ENCODE results near the gene SPATA25.

SPATA25 gene

DNA sequence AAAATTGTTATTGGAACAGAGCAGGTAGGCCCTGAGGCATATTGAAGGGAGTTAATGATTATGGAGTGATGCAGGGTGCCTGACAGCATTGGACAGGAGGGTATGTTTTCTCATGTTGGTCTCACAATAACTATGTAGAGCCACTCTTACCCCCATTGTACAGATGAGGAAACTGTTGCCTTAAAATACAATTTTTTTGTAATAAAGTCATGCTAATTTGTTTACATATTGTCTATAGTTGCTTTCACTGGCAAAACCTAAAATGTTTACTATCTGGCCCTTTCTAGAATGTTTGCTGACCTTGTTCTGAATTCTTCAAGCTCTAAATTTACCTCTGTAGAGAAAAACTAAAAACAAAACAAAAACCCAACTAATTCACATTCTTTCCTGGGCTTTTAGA is 35.9 kb downstream of the SPATA25 start:
- TF ChIP-seq CTCF (IDR thresholded peaks at IDR 0.05; ENCODE audit: insufficient read depth, low read depth, low read length, missing control alignments), result no peak
- H3K4me3 ChIP-seq (ENCODE audit: low read depth, low read length), result no peak overlapping the region
- no peak for DNase-seq (ENCODE audit: low read depth)

GRCh38 chr20:45850926-45851325 is 36.5 kb downstream of the SPATA25 start:
- no peak overlapping the region for H3K4me3 ChIP-seq (ENCODE audit: low read depth, low read length)
- no peak for TF ChIP-seq CTCF (IDR thresholded peaks at IDR 0.05; ENCODE audit: insufficient read depth, low read depth, low read length, missing control alignments)
- DNase-seq (ENCODE audit: low read depth), result no peak

GRCh38 chr20:45850238-45850637 is 37.2 kb downstream of the SPATA25 start:
- no peak for DNase-seq (ENCODE audit: low read depth)
- H3K4me3 ChIP-seq (ENCODE audit: low read depth, low read length), result no peak overlapping the region
- no peak for TF ChIP-seq CTCF (IDR thresholded peaks at IDR 0.05; ENCODE audit: insufficient read depth, low read depth, low read length, missing control alignments)

DNA sequence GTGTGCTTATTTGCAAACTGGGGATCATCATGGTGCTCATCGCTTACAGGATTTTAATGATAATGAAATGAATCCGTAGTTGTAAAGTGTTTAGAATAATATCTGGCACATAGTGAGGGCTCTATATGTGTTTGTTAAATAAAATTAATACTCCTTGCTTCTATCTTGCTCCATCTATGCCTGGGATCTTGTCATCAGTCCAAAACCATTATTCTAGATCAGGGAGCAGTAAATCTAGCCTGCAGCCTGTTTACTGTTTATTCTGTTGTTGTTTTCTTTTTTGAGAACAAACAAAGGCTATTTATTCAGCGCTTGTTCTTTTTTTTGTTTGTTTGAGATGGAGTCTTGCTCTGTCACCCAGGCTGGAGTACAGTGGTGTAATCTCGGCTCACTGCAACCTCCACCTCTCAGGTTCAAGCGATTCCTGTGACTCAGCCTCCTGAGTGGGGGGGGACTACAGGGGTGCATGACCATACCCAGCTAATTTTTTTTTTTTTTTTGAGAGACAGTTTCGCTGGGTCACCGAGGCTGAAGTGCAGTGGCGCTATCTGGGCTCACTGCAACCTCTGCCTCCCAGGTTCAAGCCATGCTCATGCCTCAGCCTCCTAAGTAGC is 38.3 kb downstream of the SPATA25 start:
- DNase-seq (ENCODE audit: low read depth), result no peak
- TF ChIP-seq CTCF (IDR thresholded peaks at IDR 0.05; ENCODE audit: insufficient read depth, low read depth, low read length, missing control alignments), result no peak
- no peak overlapping the region for H3K4me3 ChIP-seq (ENCODE audit: low read depth, low read length)

DNA sequence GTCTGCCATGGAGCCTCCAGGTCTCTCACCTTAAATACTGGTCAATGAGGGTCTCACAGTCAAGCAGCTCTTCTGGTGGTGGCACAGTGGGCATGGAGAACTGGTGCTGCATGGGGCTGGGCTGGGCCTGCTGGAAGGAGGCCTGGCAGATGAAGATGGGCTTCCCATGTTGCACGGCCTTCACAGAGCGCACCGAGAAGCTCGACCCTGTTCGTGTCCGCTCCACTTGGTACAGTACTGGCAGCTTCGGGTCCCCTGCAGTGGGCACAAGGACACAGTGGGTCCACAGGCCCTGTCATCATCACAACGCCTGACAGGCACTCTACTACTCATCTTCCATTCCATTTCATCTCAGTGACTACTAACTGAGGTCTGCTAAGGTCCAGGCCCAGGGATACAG is 39.0 kb downstream of the SPATA25 start:
- TF ChIP-seq CTCF (IDR thresholded peaks at IDR 0.05; ENCODE audit: insufficient read depth, low read depth, low read length, missing control alignments), result no peak

DNA sequence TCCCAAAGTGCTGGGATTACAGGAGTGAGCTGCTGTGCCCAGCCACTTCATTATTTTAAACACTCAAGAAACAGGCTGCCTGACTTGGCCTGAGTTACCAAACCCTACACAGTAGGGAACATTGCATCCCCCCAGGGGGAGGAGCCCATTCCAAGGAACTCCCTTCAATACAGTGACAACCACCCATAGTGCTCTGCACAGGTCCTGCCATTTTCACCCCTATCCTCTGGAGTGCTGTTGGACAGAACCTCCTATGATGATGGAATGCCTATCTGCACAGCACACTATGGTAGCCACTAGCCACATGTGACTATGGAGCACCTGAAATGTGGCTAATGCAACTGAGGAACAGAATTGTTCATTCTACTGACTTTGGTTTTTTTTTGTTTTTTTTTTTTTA is 42.0 kb downstream of the SPATA25 start:
- H3K4me3 ChIP-seq (ENCODE audit: low read depth, low read length), result no peak overlapping the region
- no peak for TF ChIP-seq CTCF (IDR thresholded peaks at IDR 0.05; ENCODE audit: insufficient read depth, low read depth, low read length, missing control alignments)
- no peak for DNase-seq (ENCODE audit: low read depth)

More for the DNA sequence above, 39.0 kb downstream of the SPATA25 start:
- H3K4me3 ChIP-seq (ENCODE audit: low read depth, low read length), result no peak overlapping the region
- DNase-seq (ENCODE audit: low read depth), result no peak

DNA sequence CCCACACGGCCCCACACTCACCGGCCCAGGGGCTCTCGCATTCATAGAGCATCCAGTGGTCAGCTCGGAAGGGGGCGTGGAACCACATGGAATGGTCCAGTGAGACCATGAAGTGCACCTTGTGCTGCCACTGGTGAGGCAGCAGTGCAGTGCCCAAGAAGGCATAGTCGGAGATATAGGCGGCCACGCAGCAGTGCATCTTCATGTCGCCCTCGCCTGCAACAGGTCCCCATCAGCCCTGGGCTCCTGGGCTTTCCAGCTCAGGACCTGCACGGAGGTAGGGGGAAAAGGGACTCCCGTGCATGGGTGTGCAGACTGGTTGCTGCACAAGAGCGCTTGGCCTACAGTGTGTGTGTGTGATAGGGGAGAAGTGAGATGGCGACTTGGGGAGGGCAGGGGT is 43.9 kb downstream of the SPATA25 start:
- TF ChIP-seq CTCF (IDR thresholded peaks at IDR 0.05; ENCODE audit: insufficient read depth, low read depth, low read length, missing control alignments), result no peak
- no peak for DNase-seq (ENCODE audit: low read depth)

More for the DNA sequence above, 43.9 kb downstream of the SPATA25 start:
- H3K4me3 ChIP-seq (ENCODE audit: low read depth, low read length), result no peak overlapping the region
